Retina (tissue), 1 donor: ENCODE results near the gene SSBP2.
"Not testable (repeated sequence)": the region's sequence is repeated elsewhere in the genome, so short reads cannot be mapped to it uniquely, and the experiment has no call there.

Experiments
- DNase-seq: peaks from one replicate; pipeline ENCODE4 v3.0.0-alpha.2; 2016

The SSBP2 gene

DNA sequence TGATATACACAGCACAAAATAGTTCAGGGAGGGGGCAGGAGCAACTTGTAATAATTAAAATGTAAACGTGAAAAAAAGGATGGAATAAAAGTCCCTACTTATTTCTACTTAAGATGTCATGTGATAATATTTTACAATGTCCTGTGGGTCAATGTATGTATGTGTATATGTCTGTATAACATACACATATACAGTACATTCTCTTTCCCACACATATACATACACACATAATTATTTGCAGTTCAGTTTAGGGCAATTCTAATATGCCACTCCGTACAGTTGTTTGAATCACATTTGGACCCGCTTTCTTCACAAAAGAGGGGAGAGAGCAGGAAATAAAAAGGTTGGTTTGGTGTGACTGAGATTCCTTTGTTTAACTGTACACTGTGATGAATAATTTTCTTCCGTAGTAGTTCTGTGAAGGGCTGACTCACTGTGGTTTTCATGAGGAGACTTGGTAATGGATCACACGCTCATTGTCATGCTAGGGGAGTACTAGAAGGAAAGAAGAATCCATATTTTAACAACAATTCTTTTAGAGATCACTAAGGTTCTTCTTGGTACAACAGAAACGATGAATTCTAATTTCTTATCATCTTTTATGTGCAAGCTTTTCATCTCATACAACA is 330.7 kb downstream of the SSBP2 start:
- no peak for DNase-seq

DNA sequence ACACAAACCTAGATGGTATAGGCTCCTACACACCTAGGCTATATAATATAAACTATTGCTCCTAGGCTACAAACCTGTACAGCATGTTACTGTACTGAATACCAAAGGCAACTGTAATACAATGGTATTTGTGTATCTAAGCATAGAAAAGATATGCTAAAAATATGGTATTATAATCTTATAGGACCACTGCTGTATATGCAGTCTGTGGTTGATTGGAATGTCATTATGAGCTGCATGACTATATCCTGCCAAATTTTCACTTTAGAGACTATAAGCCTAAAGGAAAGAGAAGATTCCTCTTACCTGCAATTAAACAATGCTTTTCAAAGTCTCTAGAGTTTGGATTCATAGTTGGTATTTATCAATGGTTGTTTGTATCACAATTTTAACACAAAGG is 332.3 kb downstream of the SSBP2 start:
- DNase-seq = no peak

- no peak for DNase-seq
Observed at GRCh38 chr5:81417052-81417451, 333.8 kb downstream of the SSBP2 start.

DNA sequence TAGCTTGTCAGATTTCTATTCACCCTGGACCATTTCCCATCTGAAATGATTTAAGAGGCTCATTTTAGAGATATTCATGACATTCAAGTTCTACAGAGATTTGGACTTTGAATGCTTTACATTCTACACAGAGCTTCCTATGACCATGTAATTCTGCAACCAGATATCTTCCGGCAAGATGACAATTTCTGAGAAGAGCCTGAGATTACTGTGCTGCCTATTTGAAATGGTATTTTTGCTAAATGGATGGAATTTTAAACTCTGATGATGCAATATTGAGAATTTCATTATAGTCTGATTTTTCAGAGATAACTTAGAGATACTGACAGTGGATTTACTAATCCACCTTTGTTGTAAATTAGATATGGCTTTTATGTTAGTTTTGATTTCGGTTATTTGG is 341.0 kb downstream of the SSBP2 start:
- DNase-seq = no peak

GRCh38 chr5:81409361-81409760 is 341.5 kb downstream of the SSBP2 start:
- no peak for DNase-seq

GRCh38 chr5:81408496-81408895 is 342.4 kb downstream of the SSBP2 start:
- DNase-seq = no peak

- DNase-seq = not testable (repeated sequence)
Observed at GRCh38 chr5:81407811-81408210, 343.1 kb downstream of the SSBP2 start.

- DNase-seq = no peak
Observed at GRCh38 chr5:81405126-81405891, 345.6 kb downstream of the SSBP2 start.

- no peak for DNase-seq
Observed at GRCh38 chr5:81402192-81402930, 348.5 kb downstream of the SSBP2 start.

- DNase-seq = no peak
Observed at GRCh38 chr5:81401266-81401665, 349.6 kb downstream of the SSBP2 start.

DNA sequence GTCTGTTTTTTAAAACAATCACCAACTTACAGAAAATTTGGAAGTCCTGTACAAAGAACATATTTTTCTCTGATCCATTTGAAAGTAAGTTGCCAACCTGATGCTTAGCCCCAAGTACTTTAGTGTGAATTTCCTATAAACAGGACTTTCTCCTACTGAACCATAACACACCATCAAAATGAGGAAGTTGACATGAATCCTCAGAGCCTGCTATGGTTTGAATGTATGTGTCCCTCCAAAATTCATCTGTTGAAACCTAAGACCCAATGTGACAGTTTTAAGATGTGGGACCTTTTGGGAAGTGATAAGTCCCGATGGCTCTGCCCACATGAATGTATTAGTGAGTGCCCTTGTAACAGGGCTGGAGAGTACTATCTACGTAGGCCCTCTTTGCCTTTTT is 350.5 kb downstream of the SSBP2 start:
- DNase-seq = no peak

- DNase-seq = no peak
Observed at GRCh38 chr5:81398741-81399140, 352.2 kb downstream of the SSBP2 start.

DNA sequence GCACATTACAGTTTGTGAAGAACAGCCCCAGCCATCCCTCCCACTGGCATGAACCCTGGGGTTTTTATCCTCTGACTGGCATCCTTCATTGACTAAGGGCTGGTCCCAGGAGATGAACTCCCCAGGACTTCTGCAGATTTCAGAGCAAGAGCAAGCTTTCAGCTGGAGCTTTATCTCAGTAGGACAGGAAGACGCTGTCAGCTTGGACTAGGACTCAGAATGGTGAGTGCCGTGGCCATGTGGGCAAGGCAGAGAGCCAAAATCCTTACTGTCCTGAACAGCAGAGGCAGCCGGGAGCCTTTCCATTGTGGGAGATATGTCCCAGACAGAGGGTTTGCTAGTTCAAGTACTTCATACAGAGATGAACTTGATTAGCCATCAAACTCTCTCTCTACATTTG is 353.7 kb downstream of the SSBP2 start:
- DNase-seq = no peak

DNA sequence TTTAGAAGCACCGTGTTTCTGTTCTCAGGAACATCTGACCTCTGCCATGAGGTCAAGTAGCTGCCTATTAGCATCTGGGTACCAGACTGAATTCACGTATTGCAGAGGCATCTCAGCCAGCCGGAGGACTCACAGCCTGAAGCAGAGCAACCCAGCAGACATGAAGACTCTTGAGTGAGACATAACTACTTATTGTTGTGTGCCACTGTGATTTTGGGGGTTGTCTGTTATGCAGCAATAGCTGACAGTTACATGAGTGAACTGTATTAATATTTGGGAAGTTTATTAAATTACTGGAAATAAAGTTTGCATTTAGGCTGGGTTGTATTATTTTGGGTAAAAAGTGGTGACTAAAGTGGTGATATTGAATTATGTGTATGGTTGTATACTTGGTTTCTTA is 355.6 kb downstream of the SSBP2 start:
- DNase-seq = no peak

- DNase-seq = peak; percentile 62
Observed at GRCh38 chr5:81393783-81394718, 356.8 kb downstream of the SSBP2 start, which contains the start of gene ACOT12. TSS of gene ACOT12 (minus strand) at chr5:81394134. CDS start at chr5:81394114, 20 bp downstream.

DNA sequence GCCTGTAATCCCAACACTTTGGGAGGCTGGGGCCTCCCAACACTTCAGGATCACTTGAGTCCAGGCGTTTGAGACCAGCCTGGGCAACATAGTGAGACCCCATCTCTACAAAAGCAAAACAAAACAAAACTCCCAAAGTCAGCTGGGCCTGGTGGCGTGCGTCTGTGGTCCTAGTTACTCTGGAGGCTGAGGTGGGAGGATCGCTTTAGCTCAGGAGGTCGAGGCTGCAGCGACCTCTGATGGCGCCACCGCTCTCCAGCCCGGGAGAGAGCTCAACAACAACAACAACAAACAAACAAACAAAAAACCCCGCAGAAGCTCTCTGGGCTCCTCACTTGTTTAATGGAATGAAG is 357.5 kb downstream of the SSBP2 start:
- DNase-seq = peak; percentile 42

DNA sequence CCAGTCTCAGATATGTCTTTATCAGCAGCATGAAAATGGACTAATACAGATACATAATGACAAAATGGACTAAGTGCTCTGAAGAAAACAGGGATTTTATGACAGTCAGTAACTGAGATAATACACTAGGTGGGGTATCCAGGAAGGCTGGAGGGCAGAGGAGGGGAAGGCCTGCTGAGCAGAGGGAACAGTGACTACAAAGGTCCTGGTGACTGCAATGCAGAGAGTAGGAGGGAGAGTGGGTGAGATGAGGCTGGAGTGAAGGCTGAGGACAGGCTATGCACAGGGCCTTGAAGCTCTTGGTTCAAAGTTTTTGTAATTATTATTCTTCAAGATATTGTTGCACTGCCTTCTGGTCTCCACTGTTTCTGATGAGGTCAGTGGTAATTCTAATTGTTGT is 361.9 kb downstream of the SSBP2 start:
- no peak for DNase-seq

DNA sequence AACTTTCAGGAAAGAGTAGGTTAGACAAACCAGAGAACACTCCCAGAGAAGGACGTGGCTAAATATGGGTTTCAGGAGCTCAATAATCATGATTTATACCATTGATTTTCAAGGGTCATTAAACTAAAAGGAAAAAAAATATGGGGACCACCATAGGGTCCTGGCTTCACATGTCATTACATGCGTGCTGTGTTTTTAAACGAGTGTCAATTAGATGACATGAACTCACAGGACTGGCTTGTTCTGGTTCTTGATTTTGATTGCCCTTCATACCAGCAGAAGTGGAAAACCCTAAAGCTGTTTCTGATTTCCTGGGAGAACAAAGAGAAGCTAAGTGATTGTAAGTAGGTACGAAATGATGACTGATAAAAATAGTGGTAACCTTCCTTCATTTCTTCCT is 362.7 kb downstream of the SSBP2 start:
- no peak for DNase-seq

GRCh38 chr5:81383867-81384266 is 367.0 kb downstream of the SSBP2 start:
- DNase-seq = no peak

- no peak for DNase-seq
Observed at GRCh38 chr5:81371354-81371876, 379.5 kb downstream of the SSBP2 start.

GRCh38 chr5:81370912-81371311 is 380.0 kb downstream of the SSBP2 start:
- no peak for DNase-seq

GRCh38 chr5:81365541-81365940 is 385.4 kb downstream of the SSBP2 start:
- DNase-seq = no peak
